ENCODE results near the gene COL5A2. TPM values are rescaled to one million over a fixed set of nuclear protein-coding genes. Genes with fewer than 3 reads are reported as not detected.

Gene COL5A2
- polyA plus RNA-seq, 1 donor (not counting 4 experiments of a cell fraction or from before 2014, with no cell fraction given): 7.2 TPM

DNA sequence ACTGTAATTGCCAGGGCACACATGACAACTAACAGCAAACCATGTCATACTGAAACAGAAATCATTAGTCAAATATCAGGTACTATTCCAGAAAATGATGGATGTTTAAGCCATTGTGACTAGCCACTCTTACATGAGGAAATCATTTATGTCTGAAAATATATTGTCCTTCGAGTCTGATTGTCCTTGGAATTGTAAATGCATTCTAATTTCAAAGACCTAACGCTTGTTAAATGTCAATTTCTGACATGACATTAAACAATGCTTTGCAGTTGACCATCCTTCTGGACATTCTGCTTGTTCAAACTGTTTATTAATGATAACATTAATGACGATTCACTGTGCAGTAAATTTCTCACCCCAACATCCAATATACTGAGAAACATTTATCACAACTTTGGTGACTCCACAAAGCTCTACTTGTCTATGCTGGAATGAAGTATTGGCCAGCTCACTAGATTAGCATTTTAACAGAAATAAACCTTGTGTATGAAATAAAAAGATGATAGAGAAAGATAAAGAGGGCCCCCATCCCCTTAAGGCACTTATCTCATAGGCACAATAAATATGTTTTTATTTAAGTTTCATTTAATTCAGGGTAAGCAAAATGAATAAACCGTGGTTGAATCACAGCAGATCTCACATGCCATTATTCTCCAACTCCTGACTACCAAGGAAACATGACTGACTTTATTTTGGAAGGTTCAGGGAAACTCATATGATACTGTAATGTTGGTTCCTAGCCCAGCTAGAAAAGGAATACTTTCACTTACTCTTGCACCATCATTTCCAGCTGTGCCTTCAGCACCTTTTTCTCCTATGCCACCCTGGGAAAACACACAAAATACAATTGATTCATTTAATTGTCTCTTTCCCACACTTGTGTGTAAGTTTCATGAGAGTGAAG is 123.1 kb downstream of the COL5A2 start:
- dilution Hi-C loops (cut with MboI; ENCODE audit: extremely low pct_ligation_motif_present, low sequenced_read_pairs): no loop called here
- no peaks in the 10 kb centered on the region for H3K79me2 ChIP-seq (ENCODE audit: control insufficient read depth, insufficient read depth, low read length)
- H3K27ac ChIP-seq (ENCODE audit: control insufficient read depth, insufficient read depth, low read length): no peak overlapping the region
- H3K4me3 ChIP-seq (ENCODE audit: control insufficient read depth in 2 of 3, extremely low read depth in 1 of 3, insufficient read depth in 2 of 3, low read depth in 1 of 3, low read length in 3 of 3): no peak overlapping the region
- H3K27me3 ChIP-seq (ENCODE audit: control insufficient read depth, extremely low read depth, insufficient read depth, low read length): no peaks in the 10 kb centered on the region
- FAIRE-seq (no peak), DNase-seq (ENCODE audit: low read depth, low spot score) (no peak)
- no peak overlapping the region for H2AFZ ChIP-seq (ENCODE audit: control insufficient read depth, low read length)
- no peak overlapping the region for H3K4me2 ChIP-seq (ENCODE audit: control insufficient read depth, extremely low read depth, insufficient read depth, low read depth, low read length)
- no peak overlapping the region for H3K9ac ChIP-seq (ENCODE audit: control insufficient read depth, extremely low read depth, insufficient read depth, low read length)
- H3K9me3 ChIP-seq (ENCODE audit: control insufficient read depth, low read depth, low read length): no peaks in the 10 kb centered on the region
- no peaks in the 10 kb centered on the region for H4K20me1 ChIP-seq (ENCODE audit: control insufficient read depth, extremely low read depth, insufficient read depth, low read length)
- TF ChIP-seq, protein P1, sequence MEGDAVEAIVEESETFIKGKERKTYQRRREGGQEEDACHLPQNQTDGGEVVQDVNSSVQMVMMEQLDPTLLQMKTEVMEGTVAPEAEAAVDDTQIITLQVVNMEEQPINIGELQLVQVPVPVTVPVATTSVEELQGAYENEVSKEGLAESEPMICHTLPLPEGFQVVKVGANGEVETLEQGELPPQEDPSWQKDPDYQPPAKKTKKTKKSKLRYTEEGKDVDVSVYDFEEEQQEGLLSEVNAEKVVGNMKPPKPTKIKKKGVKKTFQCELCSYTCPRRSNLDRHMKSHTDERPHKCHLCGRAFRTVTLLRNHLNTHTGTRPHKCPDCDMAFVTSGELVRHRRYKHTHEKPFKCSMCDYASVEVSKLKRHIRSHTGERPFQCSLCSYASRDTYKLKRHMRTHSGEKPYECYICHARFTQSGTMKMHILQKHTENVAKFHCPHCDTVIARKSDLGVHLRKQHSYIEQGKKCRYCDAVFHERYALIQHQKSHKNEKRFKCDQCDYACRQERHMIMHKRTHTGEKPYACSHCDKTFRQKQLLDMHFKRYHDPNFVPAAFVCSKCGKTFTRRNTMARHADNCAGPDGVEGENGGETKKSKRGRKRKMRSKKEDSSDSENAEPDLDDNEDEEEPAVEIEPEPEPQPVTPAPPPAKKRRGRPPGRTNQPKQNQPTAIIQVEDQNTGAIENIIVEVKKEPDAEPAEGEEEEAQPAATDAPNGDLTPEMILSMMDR (optimal IDR thresholded peaks at IDR 0.05 in 1 of 3, IDR thresholded peaks at IDR 0.05 in 1 of 3, conservative IDR thresholded peaks at IDR 0.05 in 1 of 3; ENCODE audit: extremely low read depth in 1 of 3, insufficient read depth in 2 of 3, low read length in 3 of 3): no peak
- no peak for TF ChIP-seq EZH2 (IDR thresholded peaks at IDR 0.05; ENCODE audit: low read length)
- no peaks in the 10 kb centered on the region for H3K36me3 ChIP-seq (ENCODE audit: control insufficient read depth in 2 of 2, extremely low read depth in 1 of 2, insufficient read depth in 2 of 2, low read length in 2 of 2)
- H3K4me1 ChIP-seq (ENCODE audit: control insufficient read depth, extremely low read depth, insufficient read depth, low read length): no peaks in the 10 kb centered on the region
- H3K9me1 ChIP-seq (ENCODE audit: control insufficient read depth, extremely low read depth, insufficient read depth, low read length): no peaks in the 10 kb centered on the region

DNA sequence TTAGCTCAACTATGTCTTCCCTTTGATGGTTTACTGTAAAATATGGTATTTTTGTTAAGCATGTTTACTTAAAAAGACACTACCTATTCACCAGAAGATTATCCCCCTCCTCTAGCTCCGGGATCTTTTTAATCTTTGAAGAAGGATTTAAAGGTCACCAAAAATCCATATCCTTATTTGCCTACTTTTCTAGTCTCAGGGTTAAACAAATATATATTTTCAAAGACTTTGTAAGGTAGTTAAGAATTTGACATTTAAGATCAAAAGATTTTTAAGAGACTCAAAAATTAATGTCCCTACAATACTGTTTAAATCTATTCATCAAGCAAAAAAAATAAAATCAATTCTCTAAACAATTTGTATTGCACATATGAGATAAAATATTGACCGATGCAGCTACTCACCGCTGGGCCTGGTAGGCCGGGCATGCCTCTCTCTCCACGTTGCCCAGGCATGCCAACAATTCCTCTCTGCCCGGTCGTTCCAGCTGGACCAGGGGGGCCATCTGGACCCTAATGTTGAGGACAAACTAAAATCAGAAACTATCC is 129.3 kb downstream of the COL5A2 start:
- Histone ChIP-seq H4K20me1 (ENCODE audit: control insufficient read depth, extremely low read depth, insufficient read depth, low read length) (no peaks in the 10 kb centered on the region), H3K4me1 (ENCODE audit: control insufficient read depth, extremely low read depth, insufficient read depth, low read length) (no peaks in the 10 kb centered on the region), H3K27me3 (ENCODE audit: control insufficient read depth, extremely low read depth, insufficient read depth, low read length) (no peaks in the 10 kb centered on the region), H3K79me2 (ENCODE audit: control insufficient read depth, insufficient read depth, low read length) (no peaks in the 10 kb centered on the region), H3K4me3 (ENCODE audit: control insufficient read depth in 2 of 3, extremely low read depth in 1 of 3, insufficient read depth in 2 of 3, low read depth in 1 of 3, low read length in 3 of 3) (no peak overlapping the region), H3K4me2 (ENCODE audit: control insufficient read depth, extremely low read depth, insufficient read depth, low read depth, low read length) (no peak overlapping the region), H3K9ac (ENCODE audit: control insufficient read depth, extremely low read depth, insufficient read depth, low read length) (no peak overlapping the region), H3K9me1 (ENCODE audit: control insufficient read depth, extremely low read depth, insufficient read depth, low read length) (no peaks in the 10 kb centered on the region), H3K9me3 (ENCODE audit: control insufficient read depth, low read depth, low read length) (no peaks in the 10 kb centered on the region), H3K36me3 (ENCODE audit: control insufficient read depth in 2 of 2, extremely low read depth in 1 of 2, insufficient read depth in 2 of 2, low read length in 2 of 2) (no peaks in the 10 kb centered on the region), H2AFZ (ENCODE audit: control insufficient read depth, low read length) (no peak overlapping the region), H3K27ac (ENCODE audit: control insufficient read depth, insufficient read depth, low read length) (no peak overlapping the region)
- no peak for DNase-seq (ENCODE audit: low read depth, low spot score)
- FAIRE-seq: no peak
- dilution Hi-C loops (cut with MboI; ENCODE audit: extremely low pct_ligation_motif_present, low sequenced_read_pairs): no loop called here
- TF ChIP-seq, protein P1 (optimal IDR thresholded peaks at IDR 0.05 in 1 of 3, IDR thresholded peaks at IDR 0.05 in 1 of 3, conservative IDR thresholded peaks at IDR 0.05 in 1 of 3; ENCODE audit: extremely low read depth in 1 of 3, insufficient read depth in 2 of 3, low read length in 3 of 3): no peak
- TF ChIP-seq EZH2 (IDR thresholded peaks at IDR 0.05; ENCODE audit: low read length): no peak
